ENCODE measurements around the gene CYP2B6. TPM values are rescaled to one million over a fixed set of nuclear protein-coding genes. Genes with fewer than 3 reads are reported as not detected.
A peak's percentile ranks its signal among the peaks of the same experiment; 100 is the strongest.
"Not testable (repeated sequence)": the region's sequence is repeated elsewhere in the genome, so short reads cannot be mapped to it uniquely, and the experiment has no call there.

CYP2B6 gene
- polyA plus RNA-seq, 1 donor from 2014 or later = not detected

- H3K27me3 Mint-ChIP-seq = peaks cover 16% of the 10 kb centered on the region
- H3K4me3 Mint-ChIP-seq, H3K4me1 Mint-ChIP-seq, H3K27ac Mint-ChIP-seq, H3K36me3 Mint-ChIP-seq, H3K9me3 Mint-ChIP-seq: not testable (repeated sequence)
Measured at GRCh38 chr19:41033324-41033723, 42.2 kb downstream of the CYP2B6 start.

- Mint-ChIP-seq H3K4me1 (no peaks in the 10 kb centered on the region), H3K9me3 (peaks cover 0 to 8% (median 4%) of the 10 kb centered on the region in 3 donors), H3K27ac (no peak overlapping the region)
Measured at GRCh38 chr19:41039806-41040205, 48.7 kb downstream of the CYP2B6 start.

GRCh38 chr19:41045095-41045494, 54.0 kb downstream of the CYP2B6 start:
- Mint-ChIP-seq H3K27me3 (peaks cover 18% of the 10 kb centered on the region), H3K27ac (peak overlapping the region in 1 of 3 donors; percentile 44)
- H3K4me3 Mint-ChIP-seq, H3K9me3 Mint-ChIP-seq, H3K4me1 Mint-ChIP-seq, H3K36me3 Mint-ChIP-seq: not testable (repeated sequence)

More at GRCh38 chr19:41039806-41040205, 48.7 kb downstream of the CYP2B6 start:
- H3K4me3 Mint-ChIP-seq = no peak overlapping the region
- H3K36me3 Mint-ChIP-seq = no peaks in the 10 kb centered on the region
- peaks cover 2% of the 10 kb centered on the region for H3K27me3 Mint-ChIP-seq

- Mint-ChIP-seq H3K36me3 (no peaks in the 10 kb centered on the region), H3K4me3 (no peak overlapping the region), H3K4me1 (no peaks in the 10 kb centered on the region), H3K27ac (no peak overlapping the region), H3K9me3 (no peaks in the 10 kb centered on the region), H3K27me3 (peaks cover 32% of the 10 kb centered on the region)
Measured at GRCh38 chr19:41050426-41050825, 59.3 kb downstream of the CYP2B6 start.

- not testable (repeated sequence) for H3K36me3 Mint-ChIP-seq, H3K4me1 Mint-ChIP-seq, H3K4me3 Mint-ChIP-seq, H3K27ac Mint-ChIP-seq, H3K9me3 Mint-ChIP-seq
- H3K27me3 Mint-ChIP-seq = peaks cover 35% of the 10 kb centered on the region
Measured at GRCh38 chr19:41052162-41052561, 61.1 kb downstream of the CYP2B6 start.

GRCh38 chr19:41053331-41053730, 62.2 kb downstream of the CYP2B6 start:
- not testable (repeated sequence) for H3K4me3 Mint-ChIP-seq, H3K4me1 Mint-ChIP-seq, H3K36me3 Mint-ChIP-seq, H3K9me3 Mint-ChIP-seq, H3K27ac Mint-ChIP-seq
- H3K27me3 Mint-ChIP-seq = peaks cover 36% of the 10 kb centered on the region

GRCh38 chr19:41064974-41065569, 74.0 kb downstream of the CYP2B6 start:
- H3K4me1 Mint-ChIP-seq = peaks cover 0 to 2% (median 0%) of the 10 kb centered on the region in 3 donors
- H3K36me3 Mint-ChIP-seq = no peaks in the 10 kb centered on the region
- H3K27me3 Mint-ChIP-seq = peaks cover 11% of the 10 kb centered on the region
- H3K9me3 Mint-ChIP-seq = no peaks in the 10 kb centered on the region
- H3K27ac Mint-ChIP-seq = no peak overlapping the region
- H3K4me3 Mint-ChIP-seq = no peak overlapping the region

Other genes with a start within 250 kb of the CYP2B6 start
- 4.9 TPM for gene ACTMAP, start 240.8 kb upstream of the CYP2B6 start, polyA plus RNA-seq
- gene SNRPA, start 240.1 kb upstream of the CYP2B6 start, polyA plus RNA-seq = 96.4 TPM
- gene MIA, start 215.8 kb upstream of the CYP2B6 start, polyA plus RNA-seq = not detected
- gene RAB4B, start 213.0 kb upstream of the CYP2B6 start, polyA plus RNA-seq = 141 TPM
- 181 TPM for gene EGLN2, start 192.1 kb upstream of the CYP2B6 start, polyA plus RNA-seq
- gene CYP2A6, start 140.8 kb upstream of the CYP2B6 start, polyA plus RNA-seq = not detected
- gene CYP2A7, start 109.1 kb upstream of the CYP2B6 start, polyA plus RNA-seq = not detected
- gene CYP2A13, start 97.2 kb downstream of the CYP2B6 start, polyA plus RNA-seq = not detected
- not detected for gene CYP2F1, start 123.2 kb downstream of the CYP2B6 start, polyA plus RNA-seq
- gene CYP2S1, start 201.9 kb downstream of the CYP2B6 start, polyA plus RNA-seq = not detected
- 0.06 TPM for gene AXL, start 227.9 kb downstream of the CYP2B6 start, polyA plus RNA-seq

Data from IgD-negative memory B cell (primary cell).